OCI-LY7 (cell line): ENCODE measurements around the gene SLC4A1. TPM values are rescaled to one million over a fixed set of nuclear protein-coding genes. Genes with fewer than 3 reads are reported as not detected.

Experiments
- BruUV-seq: library from RNA; stranded (reverse); fragments of 400-500 nt; replicated peaks from 2 replicates; lab custom pipeline; 2021; lab: Mats Ljungman, UMichigan
- CTCF ChIA-PET: fragments of 300-600 bp; sonication (Branson Sonifier 250); formaldehyde crosslinking; loops from one replicate; lab custom pipeline; 2022; ENCODE audit warnings: antibody characterized with exemption; ENCODE audit not compliant: unreplicated experiment; lab: Charles Lee
- POLR2A ChIA-PET: fragments of 300-600 bp; sonication (Branson Sonifier 250); formaldehyde crosslinking; loops from one replicate; lab custom pipeline; 2022; ENCODE audit warnings: antibody characterized with exemption; lab: Charles Lee
- DNase-seq: peaks from one replicate; pipeline ENCODE4 v3.0.0-alpha.2; 2015; ENCODE audit warnings: low spot score
- H2AFZ ChIP-seq: fragments of 200-600 bp; sonication (generic), shearing (Covaris generic); 2 replicates; pipeline ENCODE4 v1.6.1; 2014; ENCODE audit warnings: mild to moderate bottlenecking, antibody characterized with exemption, low read length, moderate library complexity
- H3K27ac ChIP-seq: fragments of 200-600 bp; sonication (generic); 2 replicates; pipeline ENCODE4 v1.5.1; 2014; ENCODE audit warnings: mixed run types, low read depth, mild to moderate bottlenecking, moderate library complexity, low read length, inconsistent platforms; ENCODE audit not compliant: poor library complexity, severe bottlenecking
- H3K36me3 ChIP-seq: fragments of 200-600 bp; sonication (generic); 2 replicates; pipeline ENCODE4 v1.6.1; 2014; ENCODE audit warnings: mild to moderate bottlenecking, antibody characterized with exemption, low read length, moderate library complexity, mixed read lengths; ENCODE audit not compliant: insufficient read depth
- H3K4me1 ChIP-seq: fragments of 200-600 bp; sonication (generic); 2 replicates; pipeline ENCODE4 v1.5.1; 2014; ENCODE audit warnings: mild to moderate bottlenecking, low read length; ENCODE audit not compliant: insufficient read depth, poor library complexity, severe bottlenecking
- H3K4me2 ChIP-seq: fragments of 200-600 bp; sonication (generic); 2 replicates; pipeline ENCODE4 v1.6.1; 2014; ENCODE audit warnings: mild to moderate bottlenecking, low read length
- H3K4me3 ChIP-seq: fragments of 200-600 bp; sonication (generic); 2 replicates; pipeline ENCODE4 v1.5.1; 2014; ENCODE audit warnings: mild to moderate bottlenecking, low read depth, low read length; ENCODE audit not compliant: poor library complexity, severe bottlenecking
- H3K79me2 ChIP-seq: fragments of 200-600 bp; sonication (generic); 2 replicates; pipeline ENCODE4 v1.6.1; 2016; ENCODE audit warnings: low read depth, mild to moderate bottlenecking, low read length, moderate library complexity, mixed read lengths; ENCODE audit not compliant: insufficient read depth
- H3K9me2 ChIP-seq: fragments of 200-600 bp; sonication (generic); 2 replicates; pipeline ENCODE4 v1.6.1; 2016; ENCODE audit warnings: mild to moderate bottlenecking, low read length, mixed read lengths; ENCODE audit not compliant: insufficient read depth
- H3K9me3 ChIP-seq: fragments of 200-600 bp; sonication (generic); 2 replicates; pipeline ENCODE4 v1.6.1; 2014; ENCODE audit warnings: mild to moderate bottlenecking, mixed run types, low read length, mixed read lengths
- H4K20me1 ChIP-seq: fragments of 200-600 bp; sonication (generic); 2 replicates; pipeline ENCODE4 v1.6.1; 2014; ENCODE audit warnings: mild to moderate bottlenecking, antibody characterized with exemption, low read length, moderate library complexity, mixed read lengths; ENCODE audit not compliant: insufficient read depth
- EZH2phosphoT487 ChIP-seq: fragments of 200-600 bp; sonication (generic); IDR thresholded peaks from 2 replicates; pipeline ENCODE4 v1.6.1; 2018; ENCODE audit warnings: low read depth, borderline replicate concordance, mild to moderate bottlenecking, mixed run types, antibody characterized with exemption, low read length, moderate library complexity, mixed read lengths
- intact Hi-C: fragments of 100-400 bp; cut with micrococcal nuclease; formaldehyde crosslinking; loops from one replicate; pipeline ENCODE4 v1.10.0; 2022; ENCODE audit not compliant: unreplicated experiment
- microRNA-seq: library from miRNA; unstranded; fragments of <30 nt; microRNA quantifications from one replicate; pipeline ENCODE4 v1.2.0, GENCODE V29; 2022; ENCODE audit warnings: borderline replicate concordance
- small RNA-seq: library from RNA; depleted of rRNA; stranded (forward); fragments of <200 nt; gene quantifications from one replicate; pipeline ENCODE3, GENCODE V24; 2014
- total RNA-seq, 2 experiments: library from RNA; depleted of rRNA in 1 of 2; stranded (reverse); fragments of >200 nt in 1 of 2; shearing (Covaris generic) in 1 of 2; gene quantifications; 2 replicates each; pipeline ENCODE4 v1.2.3, GENCODE V29; 2014 to 2022
- TF ChIP-seq, protein P1 (sequence below): fragments of 200-600 bp; sonication (generic); conservative IDR thresholded peaks from 2 replicates; pipeline ENCODE4 v1.5.1; 2014; ENCODE audit warnings: mild to moderate bottlenecking, antibody characterized with exemption, low read length, moderate library complexity, mixed read lengths

The SLC4A1 gene
- total RNA-seq, 2 experiments from 2014 or later, result not detected

DNA sequence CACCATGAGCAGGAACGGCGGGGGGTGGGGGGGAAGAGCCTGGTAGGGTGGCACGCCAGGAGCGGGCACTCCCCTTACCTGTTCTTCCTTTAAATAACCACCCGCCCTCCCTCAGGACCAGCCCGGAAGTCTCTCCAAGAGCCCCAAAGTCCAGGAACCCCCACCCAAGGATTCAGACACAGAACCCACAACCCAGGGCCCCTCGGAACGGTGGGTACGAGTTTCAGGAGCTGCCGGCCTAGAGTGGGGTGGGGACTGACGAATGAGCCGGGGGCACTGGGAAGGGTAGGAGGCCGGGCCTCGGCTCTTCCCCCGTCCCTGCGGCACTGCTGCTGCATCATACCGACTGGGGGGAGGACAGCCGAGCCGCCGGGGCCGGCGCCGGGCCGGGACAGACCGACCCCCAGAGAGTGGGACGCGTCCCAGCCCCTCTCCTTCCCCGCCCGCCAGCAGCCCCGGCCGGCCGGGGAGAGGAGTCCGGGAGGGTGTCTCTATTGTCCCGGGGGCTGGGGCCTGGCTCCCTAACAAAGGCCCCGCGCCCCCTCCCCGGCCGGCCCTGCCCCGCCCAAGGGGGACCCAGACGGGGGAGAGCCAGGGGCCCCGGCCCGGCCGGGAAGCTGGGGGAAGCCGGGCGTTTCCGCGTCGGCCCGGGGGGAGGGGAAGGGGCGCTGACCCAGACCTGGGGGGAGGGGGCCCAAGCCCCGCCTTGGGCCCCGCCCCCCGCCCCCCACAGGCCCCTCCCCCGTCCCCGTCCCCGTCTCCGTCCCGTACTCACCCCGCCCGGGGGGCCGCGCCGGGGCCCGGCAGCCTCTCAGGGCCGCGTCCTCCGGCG, 69.0 kb downstream of the SLC4A1 start:
- Histone ChIP-seq H3K27ac (peak overlapping the region; percentile 96), H3K4me3 (peak overlapping the region; percentile 77), H4K20me1 (no peaks in the 10 kb centered on the region), H3K9me3 (no peaks in the 10 kb centered on the region), H3K79me2 (peaks cover 26% of the 10 kb centered on the region), H2AFZ (no peak overlapping the region), H3K36me3 (peaks cover 39% of the 10 kb centered on the region), H3K9me2 (no peaks in the 10 kb centered on the region), H3K4me1 (peaks cover 45% of the 10 kb centered on the region), H3K4me2 (peak overlapping the region; percentile 97)
- TF ChIP-seq, protein P1, sequence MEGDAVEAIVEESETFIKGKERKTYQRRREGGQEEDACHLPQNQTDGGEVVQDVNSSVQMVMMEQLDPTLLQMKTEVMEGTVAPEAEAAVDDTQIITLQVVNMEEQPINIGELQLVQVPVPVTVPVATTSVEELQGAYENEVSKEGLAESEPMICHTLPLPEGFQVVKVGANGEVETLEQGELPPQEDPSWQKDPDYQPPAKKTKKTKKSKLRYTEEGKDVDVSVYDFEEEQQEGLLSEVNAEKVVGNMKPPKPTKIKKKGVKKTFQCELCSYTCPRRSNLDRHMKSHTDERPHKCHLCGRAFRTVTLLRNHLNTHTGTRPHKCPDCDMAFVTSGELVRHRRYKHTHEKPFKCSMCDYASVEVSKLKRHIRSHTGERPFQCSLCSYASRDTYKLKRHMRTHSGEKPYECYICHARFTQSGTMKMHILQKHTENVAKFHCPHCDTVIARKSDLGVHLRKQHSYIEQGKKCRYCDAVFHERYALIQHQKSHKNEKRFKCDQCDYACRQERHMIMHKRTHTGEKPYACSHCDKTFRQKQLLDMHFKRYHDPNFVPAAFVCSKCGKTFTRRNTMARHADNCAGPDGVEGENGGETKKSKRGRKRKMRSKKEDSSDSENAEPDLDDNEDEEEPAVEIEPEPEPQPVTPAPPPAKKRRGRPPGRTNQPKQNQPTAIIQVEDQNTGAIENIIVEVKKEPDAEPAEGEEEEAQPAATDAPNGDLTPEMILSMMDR, result no peak
- no peak for TF ChIP-seq EZH2phosphoT487
- peak; percentile 77 for DNase-seq
- BruUV-seq, result no TSS peak
- intact Hi-C loops, result no loop called here
- ChIA-PET POLR2A (interaction anchor here (0.6 to 1.7 kb wide), 4 partner anchors 13 to 1854 kb away, joined by 3 to 11 read pairs (median 4); partner anchors contain the start of gene TMUB2), CTCF (no interaction called here)

Small RNAs within 50 kb of the gene (microRNA-seq; reads per million reads assigned to microRNA genes)
- 3.0 reads per million for gene MIR6782

Small RNAs within 50 kb of the gene (small RNA-seq; reads per million reads assigned to genes)
- not detected for gene MIR6782
- gene RF00012, result not detected
- gene RN7SL507P, result not detected
- gene RNU6-453P, result not detected

Other genes starting within 250 kb of the SLC4A1 start
- 26.6 and 35.4 TPM in 2 replicates for gene LSM12, start 201.5 kb downstream of the SLC4A1 start, total RNA-seq (2014; rRNA removed; shearing (Covaris generic))
- gene LSM12, start 201.5 kb downstream of the SLC4A1 start, total RNA-seq (2022), result 67.9 and 68.0 TPM in 2 replicates
- gene G6PC3, start 197.4 kb downstream of the SLC4A1 start, total RNA-seq (2014; rRNA removed; shearing (Covaris generic)), result 10.7 and 20.6 TPM in 2 replicates
- gene G6PC3, start 197.4 kb downstream of the SLC4A1 start, total RNA-seq (2022), result 41.4 and 46.1 TPM in 2 replicates
- 26.4 and 41.5 TPM in 2 replicates for gene HDAC5, start 144.5 kb downstream of the SLC4A1 start, total RNA-seq (2014; rRNA removed; shearing (Covaris generic))
- gene HDAC5, start 144.5 kb downstream of the SLC4A1 start, total RNA-seq (2022), result 31.4 and 36.3 TPM in 2 replicates
- 10.9 and 13.3 TPM in 2 replicates for gene HROB, start 126.2 kb downstream of the SLC4A1 start, total RNA-seq (2014; rRNA removed; shearing (Covaris generic))
- gene HROB, start 126.2 kb downstream of the SLC4A1 start, total RNA-seq (2022), result 24.7 and 27.3 TPM in 2 replicates
- gene ASB16, start 97.4 kb downstream of the SLC4A1 start, total RNA-seq (2014; rRNA removed; shearing (Covaris generic)), result 0.44 and 0.57 TPM in 2 replicates
- gene ASB16, start 97.4 kb downstream of the SLC4A1 start, total RNA-seq (2022), result 0.30 and 1.7 TPM in 2 replicates
- gene TMUB2, start 81.2 kb downstream of the SLC4A1 start, total RNA-seq (2014; rRNA removed; shearing (Covaris generic)), result 16.0 and 21.3 TPM in 2 replicates
- gene TMUB2, start 81.2 kb downstream of the SLC4A1 start, total RNA-seq (2022), result 21.9 and 25.9 TPM in 2 replicates
- gene ATXN7L3, start 68.3 kb downstream of the SLC4A1 start, total RNA-seq (2014; rRNA removed; shearing (Covaris generic)), result 57.7 and 66.5 TPM in 2 replicates
- gene ATXN7L3, start 68.3 kb downstream of the SLC4A1 start, total RNA-seq (2022), result 106 and 107 TPM in 2 replicates
- 155 and 257 TPM in 2 replicates for gene UBTF, start 48.5 kb downstream of the SLC4A1 start, total RNA-seq (2014; rRNA removed; shearing (Covaris generic))
- 215 and 228 TPM in 2 replicates for gene UBTF, start 48.5 kb downstream of the SLC4A1 start, total RNA-seq (2022)
- gene RUNDC3A, start 40.5 kb upstream of the SLC4A1 start, total RNA-seq (2014; rRNA removed; shearing (Covaris generic)), result 0.09 TPM in 1 of 2 replicates, not detected in the other
- gene RUNDC3A, start 40.5 kb upstream of the SLC4A1 start, total RNA-seq (2022), result 0.24 TPM in 1 of 2 replicates, not detected in the other
- 135 and 156 TPM in 2 replicates for gene SLC25A39, start 56.7 kb upstream of the SLC4A1 start, total RNA-seq (2014; rRNA removed; shearing (Covaris generic))
- gene SLC25A39, start 56.7 kb upstream of the SLC4A1 start, total RNA-seq (2022), result 142 and 159 TPM in 2 replicates
- 185 and 203 TPM in 2 replicates for gene GRN, start 77.2 kb upstream of the SLC4A1 start, total RNA-seq (2014; rRNA removed; shearing (Covaris generic))
- gene GRN, start 77.2 kb upstream of the SLC4A1 start, total RNA-seq (2022), result 228 and 247 TPM in 2 replicates
- gene FAM171A2, start 95.7 kb upstream of the SLC4A1 start, total RNA-seq (2014; rRNA removed; shearing (Covaris generic)), result 3.4 and 8.8 TPM in 2 replicates
- 4.2 and 4.6 TPM in 2 replicates for gene FAM171A2, start 95.7 kb upstream of the SLC4A1 start, total RNA-seq (2022)
- 0.44 and 0.57 TPM in 2 replicates for gene ITGA2B, start 121.5 kb upstream of the SLC4A1 start, total RNA-seq (2014; rRNA removed; shearing (Covaris generic))
- 0.46 and 0.63 TPM in 2 replicates for gene ITGA2B, start 121.5 kb upstream of the SLC4A1 start, total RNA-seq (2022)
- 24.5 and 24.7 TPM in 2 replicates for gene GPATCH8, start 235.3 kb upstream of the SLC4A1 start, total RNA-seq (2014; rRNA removed; shearing (Covaris generic))
- gene GPATCH8, start 235.3 kb upstream of the SLC4A1 start, total RNA-seq (2022), result 59.1 and 61.1 TPM in 2 replicates